GM12878 (cell line): ENCODE data around the gene BORCS6. TPM values are rescaled to one million over a fixed set of nuclear protein-coding genes. Genes with fewer than 3 reads are reported as not detected.

ENCODE experiments used
- ATAC-seq: fragments of 200-7000 bp; cut with Tn5 transposase; 3 replicates; pipeline ENCODE4 v1.9.1; 2020; ENCODE audit warnings: mild to moderate bottlenecking, moderate library complexity
- BruUV-seq: library from RNA; stranded (reverse); fragments of 400-500 nt; replicated peaks from 2 replicates; lab custom pipeline; 2021; lab: Mats Ljungman, UMichigan
- CTCF ChIA-PET: fragments of 300-600 bp; sonication (Branson Sonifier 250); formaldehyde crosslinking; extraction: SDS; loops from one replicate; lab custom pipeline; 2021; ENCODE audit warnings: inconsistent platforms; lab: Yijun Ruan, JAX
- POLR2A ChIA-PET: fragments of 350-600 bp; formaldehyde crosslinking; extraction: SDS; loops from one replicate; lab custom pipeline; 2021; ENCODE audit warnings: inconsistent platforms; lab: Charles Lee
- RAD21 ChIA-PET: fragments of 300-600 bp; sonication (Branson Sonifier 250); formaldehyde crosslinking; loops from one replicate; lab custom pipeline; 2023; ENCODE audit warnings: antibody characterized with exemption; ENCODE audit not compliant: unreplicated experiment; lab: Charles Lee
- SMC1A ChIA-PET: fragments of 300-600 bp; sonication (Branson Sonifier 250); formaldehyde crosslinking; loops from one replicate; lab custom pipeline; 2023; ENCODE audit not compliant: unreplicated experiment, uncharacterized antibody; lab: Charles Lee
- DNase-seq: peaks from one replicate; pipeline ENCODE4 v3.0.0-alpha.2; 2011; ENCODE audit warnings: low read depth, low spot score
- FAIRE-seq: peaks from 3 replicates; lab custom pipeline; 2011; peaks lifted over from hg19 to GRCh38; lab: Jason Lieb, UNC
- H2AFZ ChIP-seq: 2 replicates; pipeline ENCODE4 v1.6.0; 2011; ENCODE audit warnings: low read depth, low read length, control low read depth; ENCODE audit not compliant: control insufficient read depth
- H3K27ac ChIP-seq: 2 replicates; pipeline ENCODE4 v1.5.1; 2011; ENCODE audit warnings: control low read depth; ENCODE audit not compliant: control insufficient read depth, insufficient read depth
- H3K27me3 ChIP-seq, 2 experiments: replicated peaks in 1 of 2; 2 replicates each; pipeline versions ENCODE4 v1.6.0 to v1.6.1; 2011; ENCODE audit warnings: low read length in 1 of 2; ENCODE audit not compliant: control insufficient read depth in 2 of 2, insufficient read depth in 2 of 2
- H3K36me3 ChIP-seq, 2 experiments: 2 replicates each; pipeline ENCODE4 v1.5.1; 2011; ENCODE audit warnings: low read length in 1 of 2; ENCODE audit not compliant: control insufficient read depth in 2 of 2, insufficient read depth in 2 of 2
- H3K4me1 ChIP-seq: 2 replicates; pipeline ENCODE4 v1.6.1; 2011; ENCODE audit warnings: mild to moderate bottlenecking, low read length, moderate library complexity, mixed read lengths; ENCODE audit not compliant: control insufficient read depth, insufficient read depth
- H3K4me2 ChIP-seq: 2 replicates; pipeline ENCODE4 v1.6.0; 2011; ENCODE audit warnings: control low read depth; ENCODE audit not compliant: control insufficient read depth, insufficient read depth
- H3K4me3 ChIP-seq: fragments of 200-600 bp; sonication (generic); 2 replicates; pipeline ENCODE4 v1.5.1; 2016
- H3K79me2 ChIP-seq: 2 replicates; pipeline ENCODE4 v1.6.0; 2011; ENCODE audit warnings: low read length; ENCODE audit not compliant: control insufficient read depth, insufficient read depth
- H3K9ac ChIP-seq: 2 replicates; pipeline ENCODE4 v1.8.0; 2011; ENCODE audit warnings: low read length, control low read depth, mixed read lengths; ENCODE audit not compliant: control insufficient read depth, insufficient read depth
- H3K9me3 ChIP-seq: replicated peaks from 3 replicates; pipeline ENCODE4 v1.5.1; 2011; ENCODE audit warnings: mild to moderate bottlenecking, low read length; ENCODE audit not compliant: control insufficient read depth, insufficient read depth
- H4K20me1 ChIP-seq: 2 replicates; pipeline ENCODE4 v1.6.0; 2011; ENCODE audit not compliant: control insufficient read depth, insufficient read depth
- CUX1 ChIP-seq: IDR thresholded peaks from 2 replicates; pipeline ENCODE4 v1.6.1; 2012; ENCODE audit warnings: improper control_type of control experiment, low read depth, low read length; ENCODE audit not compliant: insufficient replicate concordance
- LARP7 ChIP-seq: fragments of 450-650 bp; IDR thresholded peaks from 2 replicates; pipeline ENCODE4 v1.6.1; 2017; ENCODE audit warnings: mild to moderate bottlenecking
- TCF3 ChIP-seq: IDR thresholded peaks from 2 replicates; pipeline ENCODE4 v1.6.1; 2012; ENCODE audit warnings: low read depth, mild to moderate bottlenecking, low read length, borderline replicate concordance; ENCODE audit not compliant: insufficient read depth
- TCF7 ChIP-seq: IDR thresholded peaks from 2 replicates; pipeline ENCODE4 v1.6.1; 2014; ENCODE audit warnings: antibody characterized with exemption, borderline replicate concordance
- WGBS: methylation state at CpG from one replicate; pipeline ENCODE4 v1.1.6; 2016; ENCODE audit warnings: low lambda C conversion rate; ENCODE audit not compliant: insufficient replicate concordance, insufficient coverage; ENCODE audit errors: missing lambda C conversion rate; 5-methylcytosine and 5-hydroxymethylcytosine counted together
- in situ Hi-C: fragments of 300-500 bp; cut with MboI; formaldehyde crosslinking; loops from 9 replicates; pipeline ENCODE4 v1.14.3; 2018; ENCODE audit warnings: mixed read lengths
- intact Hi-C: fragments of 100-400 bp; cut with micrococcal nuclease; formaldehyde crosslinking; loops from one replicate; pipeline ENCODE4 v1.14.2; 2022; ENCODE audit not compliant: unreplicated experiment
- polyA plus RNA-seq, 11 experiments: library from polyadenylated mRNA; depleted of rRNA in 4 of 11; unstranded in 6 of 11; stranded (reverse) in 5 of 11; fragments of >200 nt; fragmentation: Nextera tagmentation in 4 of 11; fragmentation: Illumina TruSeq in 1 of 11; extraction: Ambion mirVana in 4 of 11; extraction: Trizol in 1 of 11; gene quantifications; 1 replicate in 1 of 11; 2 replicates in 10 of 11; pipeline versions ENCODE4 v1.2.1 to v1.2.3, GENCODE V29; 2011 to 2016; ENCODE audit warnings: inconsistent platforms in 2 of 11, missing spikeins in 2 of 11, low read depth in 1 of 11
- total RNA-seq, 4 experiments: library from RNA; depleted of rRNA in 3 of 4; stranded (reverse); fragments of >200 nt in 3 of 4; fragmentation: Illumina TruSeq in 1 of 4; extraction: Trizol in 1 of 4; gene quantifications; 2 replicates each; pipeline versions ENCODE4 v1.2.1 to v1.2.3, GENCODE V29; 2013 to 2021
- TF ChIP-seq, protein P1 (sequence below): IDR thresholded peaks from 2 replicates; pipeline ENCODE4 v1.6.1; 2012; ENCODE audit warnings: mild to moderate bottlenecking, low read depth, low read length
- TF ChIP-seq, protein P2 (sequence below): fragments of 450-650 bp; conservative IDR thresholded peaks from 2 replicates; pipeline ENCODE4 v1.6.1; 2017; ENCODE audit warnings: mild to moderate bottlenecking, moderate library complexity
- TF ChIP-seq, protein P3 (sequence below): IDR thresholded peaks from 2 replicates; pipeline ENCODE4 v1.6.1; 2012; ENCODE audit warnings: low read depth, low read length, improper control_type of control experiment

BORCS6 gene
- total and polyA plus RNA-seq, 10 of the 15 experiments (the other 5 are each of a cell fraction or from before 2014, with no cell fraction given): 0.37 to 14.1 (median 6.7) TPM

- 15% methylated on average over 12 of the region's 12 CpGs for WGBS
- ChIA-PET POLR2A (interaction anchor here (0.6 to 8.1 kb wide), 14 partner anchors 8 to 72 kb away, joined by 3 to 146 read pairs (median 5); partner anchors contain the start of genes AURKB, CTC1, PER1 and PFAS), CTCF (interaction anchor here (0.9 to 2.1 kb wide), 10 partner anchors 9 to 108 kb away, joined by 3 to 8 read pairs (median 4); partner anchors contain the start of gene AURKB), RAD21 (interaction anchor here (0.9 to 8.1 kb wide), 7 partner anchors 18 to 133 kb away, joined by 3 to 117 read pairs (median 5); partner anchors contain the start of genes AURKB and CTC1), SMC1A (interaction anchor here (0.6 to 2.0 kb wide), 10 partner anchors 7 to 109 kb away, joined by 3 to 20 read pairs (median 4); partner anchors contain the start of genes AURKB and CTC1)
- peak overlapping the region; percentile 64 for H3K27ac ChIP-seq
- H3K79me2 ChIP-seq: peaks cover 18% of the 10 kb centered on the region
- in situ Hi-C loops: no loop called here
- H3K9me3 ChIP-seq: no peaks in the 10 kb centered on the region
- H3K4me2 ChIP-seq: peak overlapping the region; percentile 51
- H3K36me3 ChIP-seq: no peaks in the 10 kb centered on the region
- intact Hi-C loops: no loop called here
- H3K4me3 ChIP-seq: peak overlapping the region; percentile 21
- peak overlapping the region; percentile 82 for H2AFZ ChIP-seq
- FAIRE-seq: no peak
- H4K20me1 ChIP-seq: no peaks in the 10 kb centered on the region
- peak overlapping the region; percentile 41 for H3K9ac ChIP-seq
- ATAC-seq: peak; percentile 50
- no TSS peak for BruUV-seq
- DNase-seq: peak; percentile 87
- H3K27me3 ChIP-seq: no peaks in the 10 kb centered on the region
- peaks cover 27% of the 10 kb centered on the region for H3K4me1 ChIP-seq
- TF ChIP-seq TCF7: no peak
- TF ChIP-seq CUX1: no peak
- TF ChIP-seq, protein P1, sequence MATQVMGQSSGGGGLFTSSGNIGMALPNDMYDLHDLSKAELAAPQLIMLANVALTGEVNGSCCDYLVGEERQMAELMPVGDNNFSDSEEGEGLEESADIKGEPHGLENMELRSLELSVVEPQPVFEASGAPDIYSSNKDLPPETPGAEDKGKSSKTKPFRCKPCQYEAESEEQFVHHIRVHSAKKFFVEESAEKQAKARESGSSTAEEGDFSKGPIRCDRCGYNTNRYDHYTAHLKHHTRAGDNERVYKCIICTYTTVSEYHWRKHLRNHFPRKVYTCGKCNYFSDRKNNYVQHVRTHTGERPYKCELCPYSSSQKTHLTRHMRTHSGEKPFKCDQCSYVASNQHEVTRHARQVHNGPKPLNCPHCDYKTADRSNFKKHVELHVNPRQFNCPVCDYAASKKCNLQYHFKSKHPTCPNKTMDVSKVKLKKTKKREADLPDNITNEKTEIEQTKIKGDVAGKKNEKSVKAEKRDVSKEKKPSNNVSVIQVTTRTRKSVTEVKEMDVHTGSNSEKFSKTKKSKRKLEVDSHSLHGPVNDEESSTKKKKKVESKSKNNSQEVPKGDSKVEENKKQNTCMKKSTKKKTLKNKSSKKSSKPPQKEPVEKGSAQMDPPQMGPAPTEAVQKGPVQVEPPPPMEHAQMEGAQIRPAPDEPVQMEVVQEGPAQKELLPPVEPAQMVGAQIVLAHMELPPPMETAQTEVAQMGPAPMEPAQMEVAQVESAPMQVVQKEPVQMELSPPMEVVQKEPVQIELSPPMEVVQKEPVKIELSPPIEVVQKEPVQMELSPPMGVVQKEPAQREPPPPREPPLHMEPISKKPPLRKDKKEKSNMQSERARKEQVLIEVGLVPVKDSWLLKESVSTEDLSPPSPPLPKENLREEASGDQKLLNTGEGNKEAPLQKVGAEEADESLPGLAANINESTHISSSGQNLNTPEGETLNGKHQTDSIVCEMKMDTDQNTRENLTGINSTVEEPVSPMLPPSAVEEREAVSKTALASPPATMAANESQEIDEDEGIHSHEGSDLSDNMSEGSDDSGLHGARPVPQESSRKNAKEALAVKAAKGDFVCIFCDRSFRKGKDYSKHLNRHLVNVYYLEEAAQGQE: no peak
- no peak for TF ChIP-seq LARP7
- TF ChIP-seq, protein P2, sequence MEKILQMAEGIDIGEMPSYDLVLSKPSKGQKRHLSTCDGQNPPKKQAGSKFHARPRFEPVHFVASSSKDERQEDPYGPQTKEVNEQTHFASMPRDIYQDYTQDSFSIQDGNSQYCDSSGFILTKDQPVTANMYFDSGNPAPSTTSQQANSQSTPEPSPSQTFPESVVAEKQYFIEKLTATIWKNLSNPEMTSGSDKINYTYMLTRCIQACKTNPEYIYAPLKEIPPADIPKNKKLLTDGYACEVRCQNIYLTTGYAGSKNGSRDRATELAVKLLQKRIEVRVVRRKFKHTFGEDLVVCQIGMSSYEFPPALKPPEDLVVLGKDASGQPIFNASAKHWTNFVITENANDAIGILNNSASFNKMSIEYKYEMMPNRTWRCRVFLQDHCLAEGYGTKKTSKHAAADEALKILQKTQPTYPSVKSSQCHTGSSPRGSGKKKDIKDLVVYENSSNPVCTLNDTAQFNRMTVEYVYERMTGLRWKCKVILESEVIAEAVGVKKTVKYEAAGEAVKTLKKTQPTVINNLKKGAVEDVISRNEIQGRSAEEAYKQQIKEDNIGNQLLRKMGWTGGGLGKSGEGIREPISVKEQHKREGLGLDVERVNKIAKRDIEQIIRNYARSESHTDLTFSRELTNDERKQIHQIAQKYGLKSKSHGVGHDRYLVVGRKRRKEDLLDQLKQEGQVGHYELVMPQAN: 0 out of 2 replicates have a peak, but pooled peaks have one; percentile 36
- no peak for TF ChIP-seq TCF3
- TF ChIP-seq, protein P3, sequence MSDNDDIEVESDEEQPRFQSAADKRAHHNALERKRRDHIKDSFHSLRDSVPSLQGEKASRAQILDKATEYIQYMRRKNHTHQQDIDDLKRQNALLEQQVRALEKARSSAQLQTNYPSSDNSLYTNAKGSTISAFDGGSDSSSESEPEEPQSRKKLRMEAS: peak; percentile 88
Measured at GRCh38 chr17:8192070-8192815, 2.3 kb upstream of the BORCS6 start.
